ENCODE results near the gene CAST.
"Not testable (repeated sequence)": the region's sequence is repeated elsewhere in the genome, so short reads cannot be mapped to it uniquely, and the experiment has no call there.

Gene CAST
- 235 reads per million, percentile 94 among the genes with 10 or more reads in this experiment for total RNA-seq

DNA sequence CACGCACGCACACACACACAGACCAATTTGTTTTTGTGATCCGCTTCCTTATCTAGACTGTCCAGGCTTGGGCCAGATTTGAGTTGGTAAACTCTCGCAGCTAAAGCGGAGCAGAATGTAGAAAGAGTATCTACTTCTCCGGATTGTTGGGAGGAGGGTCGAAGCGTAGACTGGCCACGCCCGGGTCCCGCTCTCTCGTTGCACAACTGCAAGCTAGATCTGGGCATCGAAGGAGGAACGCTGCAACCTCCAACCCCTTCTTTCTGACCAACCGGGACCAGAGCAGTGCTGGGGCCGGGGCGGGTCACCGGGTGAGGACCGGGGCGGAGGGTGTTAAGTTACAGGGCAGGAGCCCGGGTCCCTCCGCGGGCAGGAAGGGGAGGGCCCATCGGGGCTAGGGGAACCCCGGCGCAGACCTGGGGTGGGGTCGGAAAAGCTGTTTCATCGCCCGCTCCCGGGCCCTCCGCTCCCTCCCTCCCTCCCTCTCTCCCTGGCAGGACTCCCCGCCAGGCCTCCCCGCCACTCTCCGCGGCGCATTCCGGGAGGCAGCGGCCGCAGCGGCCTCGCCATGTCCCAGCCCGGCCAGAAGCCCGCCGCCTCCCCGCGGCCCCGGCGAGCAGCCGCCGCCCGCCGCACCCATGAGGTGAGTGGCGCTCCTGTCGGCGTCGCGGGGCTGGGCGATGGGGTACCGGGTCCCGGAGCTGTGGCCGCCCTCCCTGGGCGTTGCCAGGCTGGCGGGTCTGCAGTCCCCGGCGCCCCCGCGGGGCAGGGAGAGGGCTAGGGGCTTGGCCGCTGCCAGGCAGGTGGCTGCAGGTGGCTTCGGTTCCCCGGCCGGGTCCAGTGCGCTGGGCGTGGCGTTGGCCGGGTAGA is at the start of gene CAST:
TSS of gene CAST (plus strand) at position 522 of the 870 bp plus-strand sequence. CDS start at position 569, 47 bp downstream.
- peak; percentile 70 for DNase-seq

DNA sequence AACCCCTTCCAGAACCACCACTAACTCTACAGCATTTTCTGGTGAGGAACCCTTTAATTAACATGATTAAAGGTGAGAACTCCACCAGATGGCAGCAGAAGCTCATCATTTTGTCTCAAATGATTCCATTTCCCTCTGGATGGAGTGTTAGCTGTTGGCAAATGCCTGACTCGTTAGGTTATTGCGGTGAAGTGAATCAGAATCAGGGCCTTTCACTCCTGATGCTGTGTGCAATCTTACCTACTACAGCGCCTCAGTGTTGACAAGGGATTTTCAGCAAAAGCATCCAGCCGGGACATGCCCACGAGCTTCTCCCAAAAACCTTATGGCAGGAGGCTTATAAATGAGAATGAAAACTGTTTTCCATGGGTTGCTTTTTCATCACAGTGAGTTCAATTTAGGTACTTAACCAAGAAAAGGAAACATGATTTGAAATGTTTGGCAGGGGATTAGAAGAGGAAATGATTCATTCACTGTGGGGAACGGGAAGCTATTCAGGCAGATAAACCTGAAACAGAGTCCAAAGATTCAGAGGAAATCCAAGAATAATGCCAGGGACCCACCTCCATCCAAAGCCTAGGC is 48.0 kb upstream of the CAST start:
- peak; percentile 25 for DNase-seq

GRCh38 chr5:96615223-96615622 is 47.0 kb upstream of the CAST start:
- no peak for DNase-seq

- DNase-seq, result no peak
These were observed 45.4 kb upstream of the CAST start for GRCh38 chr5:96616801-96617200.

GRCh38 chr5:96618311-96619016 is 43.7 kb upstream of the CAST start:
- DNase-seq, result not testable (repeated sequence)

DNA sequence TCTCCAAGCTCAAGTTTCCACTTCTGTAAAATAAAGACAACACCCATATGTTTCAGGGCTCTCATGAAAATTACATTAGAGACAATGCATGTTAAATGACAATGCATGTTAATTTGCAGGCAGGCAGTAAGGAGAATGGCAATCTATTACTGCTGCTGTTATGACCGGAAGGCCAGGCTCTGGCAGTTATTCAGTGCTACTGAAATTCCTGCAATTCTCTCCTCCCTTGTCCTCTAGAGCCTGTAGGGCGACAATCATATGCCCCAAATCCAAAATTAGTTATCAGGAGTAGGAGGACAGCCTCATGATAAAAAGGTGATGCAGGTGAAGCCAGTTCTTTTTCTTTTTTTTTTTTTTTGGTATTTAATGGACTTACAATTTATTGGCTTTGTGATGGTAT is 42.2 kb upstream of the CAST start:
- no peak for DNase-seq

GRCh38 chr5:96624596-96624995 is 37.6 kb upstream of the CAST start:
- DNase-seq, result no peak

GRCh38 chr5:96625365-96625764 is 36.8 kb upstream of the CAST start:
- no peak for DNase-seq

- no peak for DNase-seq
These were observed 35.2 kb upstream of the CAST start for GRCh38 chr5:96626956-96627355.

DNA sequence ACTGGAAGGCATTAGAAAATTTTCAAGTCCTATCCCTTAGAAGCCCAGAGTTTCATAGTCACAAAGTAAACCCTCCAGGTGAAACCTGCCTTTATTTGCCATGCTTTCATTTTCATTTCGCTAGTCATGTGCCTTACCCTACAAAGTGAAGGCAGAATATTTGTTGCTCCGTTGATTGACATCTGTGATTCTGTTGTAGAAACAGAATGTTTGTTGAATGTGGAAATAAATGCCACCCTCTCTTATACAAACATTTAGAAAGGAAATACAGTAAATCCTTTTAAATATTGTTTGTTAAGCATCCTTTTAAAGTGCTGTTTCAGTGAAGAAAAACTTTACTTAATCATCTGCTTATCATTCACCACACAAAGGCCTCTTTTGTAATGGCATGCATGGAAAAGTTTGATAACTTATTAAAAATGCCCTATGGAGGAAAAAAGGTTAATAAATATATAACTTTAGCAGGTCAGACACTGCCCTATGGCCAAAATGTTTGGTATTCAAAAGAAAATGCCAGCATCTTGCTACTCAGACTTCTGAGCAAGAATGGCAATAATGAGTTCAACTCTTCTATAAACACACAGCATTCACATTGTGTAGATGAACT is 34.3 kb upstream of the CAST start:
- no peak for DNase-seq

DNA sequence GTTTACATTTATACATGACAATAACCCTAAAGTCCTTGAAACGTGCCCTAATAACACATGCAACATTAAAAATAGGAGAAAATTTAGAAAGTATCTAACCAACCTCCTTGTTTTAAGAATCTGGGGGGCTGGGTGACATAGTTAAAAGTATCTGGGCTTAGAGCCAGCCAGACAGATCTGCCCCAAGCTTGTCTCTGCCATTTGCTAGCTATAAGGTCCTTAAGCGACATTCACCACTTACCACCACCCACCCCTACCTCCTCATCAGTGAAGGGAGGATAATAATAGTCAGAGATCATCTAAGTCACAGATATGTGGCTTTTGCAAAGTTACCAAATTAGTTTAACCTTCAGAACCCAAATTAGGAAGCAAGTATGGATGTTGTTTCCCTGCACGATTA is 33.8 kb upstream of the CAST start:
- DNase-seq, result no peak

GRCh38 chr5:96629774-96630173 is 32.4 kb upstream of the CAST start:
- DNase-seq, result no peak

GRCh38 chr5:96633820-96634219 is 28.4 kb upstream of the CAST start:
- no peak for DNase-seq

GRCh38 chr5:96634881-96635280 is 27.3 kb upstream of the CAST start:
- no peak for DNase-seq

GRCh38 chr5:96636046-96636445 is 26.1 kb upstream of the CAST start:
- DNase-seq, result no peak

GRCh38 chr5:96636594-96636993 is 25.6 kb upstream of the CAST start:
- no peak for DNase-seq

GRCh38 chr5:96637196-96637595 is 25.0 kb upstream of the CAST start:
- no peak for DNase-seq

DNA sequence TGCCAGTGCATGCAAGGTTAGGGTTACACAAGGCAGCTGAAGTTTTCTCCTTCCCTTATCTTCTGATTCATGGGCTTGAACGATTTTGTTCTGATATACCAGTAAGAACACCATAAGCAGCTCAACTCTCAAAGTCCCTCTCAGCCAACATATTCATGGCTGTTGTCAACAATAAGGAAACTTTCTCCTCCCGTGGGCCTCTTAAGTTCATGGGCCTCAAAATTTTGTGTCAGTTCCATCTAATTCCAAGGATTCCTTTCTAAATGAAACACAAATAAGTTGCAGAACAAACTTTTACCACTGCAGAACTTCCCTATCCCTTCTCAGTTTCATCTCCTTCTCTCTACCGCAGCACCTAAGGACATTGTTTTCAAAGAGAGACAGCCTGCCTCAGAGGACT is 23.6 kb upstream of the CAST start:
- DNase-seq, result no peak

GRCh38 chr5:96640696-96641095 is 21.5 kb upstream of the CAST start:
- no peak for DNase-seq

DNA sequence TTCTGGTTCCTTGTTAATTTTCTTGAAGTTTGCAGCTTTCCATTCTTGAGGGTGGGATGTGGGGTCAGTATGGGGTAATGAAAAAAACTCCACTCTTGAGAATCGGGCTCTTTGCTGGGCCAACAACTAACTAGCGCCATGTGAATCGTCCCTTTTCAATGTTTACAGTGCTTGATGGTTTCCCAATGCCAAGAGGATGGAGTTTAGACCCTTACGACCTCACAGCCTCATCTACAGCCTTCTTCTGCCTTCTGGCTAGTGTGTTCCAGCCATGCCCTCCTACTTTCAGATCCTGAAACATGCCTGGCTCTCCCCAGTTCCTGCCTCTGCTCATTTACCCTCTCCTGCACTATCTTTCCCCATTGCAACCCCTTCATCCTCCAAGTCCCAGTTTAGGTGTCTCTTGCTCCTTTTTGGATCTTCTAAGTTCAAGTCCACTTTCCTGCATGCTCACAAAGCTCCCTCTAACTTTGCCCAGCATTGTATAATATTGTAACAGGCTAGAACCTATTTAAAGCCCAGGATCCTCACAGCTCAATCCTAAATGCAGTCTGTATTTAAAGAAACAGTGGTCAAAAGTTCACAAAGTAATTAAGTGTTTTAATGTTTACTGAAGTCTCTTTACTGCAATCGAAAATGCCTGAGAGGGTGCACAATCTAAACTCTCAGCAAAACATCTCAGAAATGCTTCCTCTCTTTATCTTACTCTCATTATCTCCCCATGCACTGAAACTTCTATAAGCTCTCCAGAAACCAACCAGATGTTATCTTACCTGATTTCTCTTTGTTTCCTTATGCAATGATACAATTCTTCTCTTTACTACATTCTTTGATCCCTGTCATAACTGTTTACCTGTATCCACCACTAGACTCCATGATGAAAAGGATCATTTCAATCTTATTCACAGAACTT is 20.6 kb upstream of the CAST start:
- DNase-seq, result no peak

DNA sequence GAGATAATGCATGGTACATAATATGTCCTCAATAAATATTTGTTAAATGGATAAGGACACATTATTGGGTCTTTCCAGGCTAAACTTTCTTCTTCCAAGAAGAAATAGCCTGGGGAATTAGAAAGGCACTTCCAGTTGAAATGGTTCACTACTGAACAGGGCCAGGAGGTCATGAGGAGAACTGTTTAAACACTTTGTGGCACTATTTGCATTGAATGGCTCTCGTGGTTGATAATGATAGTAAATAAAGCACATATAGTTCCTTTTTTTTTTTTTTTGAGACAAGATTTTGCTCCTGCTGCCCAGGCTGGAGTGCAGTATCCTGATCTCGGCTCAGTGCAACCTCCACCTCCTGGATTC is 19.9 kb upstream of the CAST start:
- no peak for DNase-seq

GRCh38 chr5:96645091-96645490 is 17.1 kb upstream of the CAST start:
- no peak for DNase-seq
